Middle frontal gyrus (tissue), 1 donor: Measurements from ENCODE around the gene PYGO2.
A peak's percentile ranks its signal among the peaks of the same experiment; 100 is the strongest.

ENCODE experiments used
- DNase-seq: peaks from one replicate; pipeline ENCODE4 v3.0.0-alpha.2; 2015; ENCODE audit warnings: low spot score; ENCODE audit errors: extremely low spot score

The PYGO2 gene

DNA sequence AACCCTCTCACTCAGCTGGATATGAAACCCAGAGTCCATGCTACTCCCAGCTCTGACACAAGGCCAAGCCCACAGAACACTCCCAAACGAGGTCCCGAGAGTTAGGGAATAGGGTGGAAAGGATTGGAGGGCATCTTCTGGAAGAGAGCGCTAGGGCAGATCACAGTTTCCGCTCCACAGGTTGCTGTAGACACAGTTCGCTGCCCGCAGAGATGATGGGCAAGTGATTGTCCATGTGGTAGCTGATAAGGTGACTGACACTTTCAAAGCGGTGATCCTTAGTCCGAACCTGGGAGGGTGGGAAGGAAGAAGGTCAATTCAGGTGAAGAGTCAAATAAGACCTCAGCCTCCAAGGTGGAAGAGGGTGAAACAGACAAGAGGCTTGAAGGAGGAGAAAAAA is 2.1 kb upstream of the PYGO2 start:
- no peak for DNase-seq

DNA sequence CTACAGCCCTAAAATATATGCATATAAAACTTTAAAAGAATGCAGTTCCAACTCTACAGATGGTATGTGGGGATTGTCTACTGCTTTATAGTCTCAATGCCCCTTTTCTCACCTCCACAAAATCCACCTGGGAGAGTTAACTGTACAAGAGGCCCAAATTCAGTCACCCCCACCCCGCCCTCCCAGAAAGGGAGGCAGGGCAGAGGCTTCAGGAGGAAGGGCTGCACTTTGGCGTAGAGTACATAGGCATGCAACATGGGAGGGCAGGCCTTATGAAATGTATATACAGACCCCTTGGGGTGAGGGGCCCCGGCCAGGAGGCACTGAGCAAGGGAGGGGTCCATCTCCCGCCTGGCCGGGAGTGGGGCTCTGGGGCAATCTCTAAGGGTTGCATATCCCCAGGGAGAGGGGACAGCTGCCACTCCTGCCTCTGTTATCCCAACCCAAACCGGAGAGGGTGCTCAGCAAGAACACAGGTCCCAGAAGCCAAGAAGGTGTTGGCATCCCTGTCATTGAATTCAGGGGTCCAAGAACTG is 1.3 kb upstream of the PYGO2 start:
- DNase-seq = no peak

DNA sequence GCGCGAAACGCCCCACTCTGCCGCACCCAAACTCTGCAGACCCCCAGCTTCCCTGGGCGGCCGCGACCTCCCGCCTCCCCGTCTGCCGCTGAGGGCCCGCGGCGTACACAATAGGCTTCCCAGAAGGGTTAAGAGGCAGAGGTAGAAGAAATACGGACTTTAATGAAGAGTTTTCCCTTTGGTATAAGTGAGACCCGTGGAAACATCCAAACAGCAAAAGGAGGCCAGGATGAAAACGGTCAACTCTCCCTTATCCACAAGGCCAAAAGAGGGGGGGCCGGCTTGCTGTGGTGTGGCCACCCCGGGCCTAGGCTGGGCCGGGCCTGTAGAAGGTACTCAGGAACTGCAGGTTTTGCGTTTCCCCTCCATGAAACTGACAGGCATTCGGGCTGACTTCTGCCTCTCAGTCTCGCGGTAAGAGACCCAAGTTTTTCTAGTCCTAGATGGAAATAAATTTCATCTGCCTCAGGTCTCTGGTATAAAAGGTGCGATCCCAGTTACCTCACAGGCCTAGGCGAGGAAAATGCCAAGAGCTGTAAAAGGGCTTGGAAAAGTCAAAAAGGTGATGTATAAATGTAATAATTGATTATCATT is 671 bp upstream of the PYGO2 start:
- no peak for DNase-seq

DNA sequence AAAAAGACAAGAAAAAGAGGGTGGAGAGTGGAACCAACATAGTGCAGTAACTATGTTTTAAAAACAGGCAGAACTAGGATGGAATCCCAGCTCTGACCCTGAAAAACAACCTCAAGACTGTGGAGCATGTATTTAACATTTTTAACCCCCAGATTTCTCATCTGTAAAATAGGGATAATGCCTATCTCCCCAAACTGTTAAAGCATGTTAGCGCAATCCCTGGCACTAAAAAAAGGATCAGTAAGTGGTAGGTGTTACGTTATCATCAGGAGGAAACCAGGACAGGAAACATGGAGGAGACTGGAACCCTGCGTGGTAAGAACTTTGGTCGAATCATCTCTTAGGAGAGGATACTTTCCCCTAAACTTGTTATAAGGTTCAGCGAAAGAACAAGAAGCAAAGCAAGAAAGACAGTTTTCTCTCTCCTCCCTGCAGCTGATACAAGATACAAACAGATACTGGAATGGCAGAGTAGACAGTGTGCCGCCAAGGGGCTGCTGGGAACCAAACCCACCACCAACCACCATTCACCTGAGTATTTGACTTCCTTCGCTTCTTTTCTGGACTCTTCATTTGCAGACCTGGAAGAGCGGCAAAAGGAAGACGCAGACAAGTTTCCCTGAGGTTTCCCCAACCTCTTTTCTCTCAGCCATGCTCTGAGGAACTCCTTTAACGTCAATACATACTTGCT is 991 bp downstream of the PYGO2 start:
- no peak for DNase-seq

DNA sequence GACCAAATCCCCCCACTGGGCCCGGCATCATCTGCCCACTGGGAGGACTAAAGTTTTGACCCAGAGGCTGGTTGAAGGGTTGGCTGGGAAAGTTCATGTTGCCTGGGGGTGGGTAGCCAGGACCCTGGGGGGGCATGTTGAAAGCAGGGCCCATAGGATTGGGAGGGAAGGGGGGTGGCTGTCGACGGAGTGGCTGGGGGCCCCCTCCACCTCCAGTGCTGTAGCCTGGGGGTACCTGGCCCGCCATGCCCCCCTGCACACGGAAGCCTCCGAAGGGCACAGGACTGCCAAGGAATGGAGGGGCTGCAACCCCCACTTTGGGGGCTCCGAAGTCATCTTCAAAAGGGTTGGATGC is 2.2 kb downstream of the PYGO2 start:
- no peak for DNase-seq

DNA sequence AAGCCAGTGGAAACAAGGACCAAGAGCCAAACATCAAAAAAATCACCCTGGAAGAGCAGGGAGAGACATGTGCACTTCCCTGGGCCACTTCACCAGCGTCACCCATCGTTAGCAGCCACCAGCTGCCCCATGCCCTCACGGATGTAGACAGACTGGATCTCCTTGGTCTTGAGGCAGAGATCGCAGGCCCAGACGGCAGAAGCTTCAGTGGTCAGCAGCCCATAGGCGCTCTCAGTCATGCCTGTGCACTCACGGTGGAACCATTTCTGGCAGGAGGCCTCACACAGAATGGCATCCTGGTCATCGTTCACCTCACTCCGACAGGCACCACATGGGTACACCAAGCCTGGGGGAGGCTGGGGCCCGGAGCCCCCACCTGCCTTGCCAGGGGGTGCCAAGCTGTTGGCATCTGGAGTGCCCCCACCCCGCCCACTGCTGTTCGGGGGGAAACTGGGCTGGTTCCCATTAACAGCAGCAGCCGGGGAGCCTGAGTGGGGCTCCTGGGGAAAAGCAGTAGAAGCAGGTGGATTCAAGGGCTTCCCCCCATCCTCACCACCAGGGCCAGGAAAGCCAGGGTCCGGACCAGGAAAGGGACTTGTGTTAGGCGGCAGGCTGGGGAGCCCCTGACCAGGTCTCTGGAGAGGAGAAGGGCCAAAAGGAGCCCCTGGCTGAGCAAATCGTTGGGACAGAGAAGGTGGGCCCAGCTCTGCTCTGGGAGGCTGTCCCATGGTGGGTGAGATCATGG is 2.7 kb downstream of the PYGO2 start:
- no peak for DNase-seq

DNA sequence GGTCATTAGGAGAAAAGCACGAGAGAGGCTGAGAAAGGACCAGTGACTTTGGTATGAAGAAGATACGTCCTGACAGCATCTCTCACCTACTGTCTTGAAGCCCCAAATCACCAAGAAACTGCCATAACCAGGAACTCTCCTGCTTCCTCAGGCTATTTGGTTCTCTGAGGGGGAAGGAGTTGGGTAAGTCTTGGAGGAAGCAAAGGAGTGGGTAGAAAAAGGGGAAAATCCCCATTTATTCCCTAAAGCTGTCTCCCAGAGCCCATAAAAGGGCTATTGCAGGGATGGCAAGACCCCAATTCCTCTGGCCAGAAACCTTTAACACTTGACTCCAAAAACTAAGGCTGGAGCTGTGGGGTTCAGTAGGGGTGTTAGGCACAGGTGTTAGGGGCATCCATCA is 3.5 kb downstream of the PYGO2 start:
- no peak for DNase-seq

DNA sequence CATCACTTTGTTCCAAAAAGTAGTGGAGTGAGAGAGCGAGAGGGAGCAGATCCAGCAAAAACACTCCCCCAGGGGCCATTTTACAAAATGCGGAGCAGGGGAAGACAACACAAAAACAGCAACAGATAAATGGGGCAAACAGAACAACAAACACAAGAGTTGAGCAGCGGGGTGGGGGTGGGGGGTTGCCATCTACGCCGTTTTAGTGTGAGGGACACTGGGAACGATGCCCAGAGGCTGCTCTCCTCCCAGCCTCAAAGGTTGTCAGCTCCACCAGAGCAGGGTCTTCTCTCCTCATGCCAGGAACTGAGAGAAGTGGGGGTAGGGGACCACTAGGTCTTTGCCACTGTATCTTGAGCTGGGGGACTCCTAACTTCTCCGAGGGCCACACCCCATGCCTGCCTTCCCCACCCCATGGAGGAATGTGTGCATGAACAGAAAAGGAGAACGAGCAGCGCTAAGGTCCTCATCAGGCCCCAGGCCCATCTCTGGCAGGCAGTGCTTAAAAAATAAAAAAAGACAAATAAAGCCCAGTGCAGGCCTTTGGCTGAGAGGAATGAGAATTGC is 4.4 kb downstream of the PYGO2 start:
- no peak for DNase-seq

DNA sequence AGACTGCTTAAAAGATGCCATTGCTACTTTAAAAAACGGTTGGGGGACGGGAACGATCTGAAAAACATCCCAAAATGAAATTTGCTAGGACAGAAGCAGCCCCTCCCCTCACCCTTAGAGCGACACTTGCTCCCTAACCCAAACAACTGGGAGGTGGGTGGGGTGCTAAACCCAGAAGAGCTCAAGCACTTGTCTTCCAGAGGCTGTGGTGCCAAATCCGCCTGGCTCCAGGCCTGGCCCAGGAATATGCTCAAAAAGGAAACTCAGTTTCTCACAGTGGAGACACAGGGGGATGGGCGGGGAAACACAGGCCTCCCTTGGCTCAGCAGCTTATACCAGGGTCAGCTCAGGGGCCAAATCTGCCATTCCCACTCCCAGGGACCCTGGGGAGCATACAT is 5.0 kb downstream of the PYGO2 start:
- no peak for DNase-seq

DNA sequence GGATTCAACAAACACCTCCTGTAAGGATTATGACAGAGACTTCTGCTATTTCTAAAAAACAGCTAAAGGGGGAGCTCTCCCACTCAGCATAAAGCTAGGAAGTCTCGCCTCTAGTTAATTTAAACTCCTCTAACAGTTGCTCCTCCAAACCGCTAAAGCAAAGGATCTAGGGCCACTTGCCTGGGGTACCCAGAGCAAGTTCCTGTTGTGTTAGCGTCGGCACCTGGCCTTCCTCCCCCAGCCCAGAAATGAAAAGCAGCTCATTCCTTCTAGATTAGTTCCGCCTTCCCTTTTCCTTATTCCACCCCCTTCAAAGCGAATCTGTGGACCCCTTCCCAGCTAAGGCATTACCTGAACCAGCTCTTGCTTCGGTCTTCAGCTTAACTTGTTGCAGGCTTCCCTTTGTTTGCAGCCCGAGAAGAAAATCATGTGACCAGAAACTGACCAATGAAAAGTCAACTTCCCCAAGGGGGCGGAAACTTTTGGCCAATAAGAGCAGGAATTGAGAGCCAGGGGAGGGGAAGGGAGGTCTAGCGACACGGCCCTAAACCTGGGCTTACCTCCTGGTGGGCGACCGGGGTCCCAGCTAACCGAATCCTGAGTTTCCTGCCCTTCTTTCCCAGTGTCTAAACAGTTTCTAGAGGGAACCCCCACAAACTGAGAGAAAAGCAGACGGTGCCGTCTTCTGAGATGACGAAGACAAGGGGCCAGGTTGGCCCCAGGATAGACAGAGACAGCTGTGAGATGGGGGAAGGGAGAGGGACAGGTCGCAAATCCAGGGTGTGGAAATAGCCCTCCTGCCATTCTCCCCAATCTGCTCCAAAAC is 5.7 kb downstream of the PYGO2 start, which contains the start of gene PBXIP1:
Gene PBXIP1 (minus strand): TSS at position 382 of the 826 bp plus-strand sequence. CDS start 2,378 bp downstream, outside the sequence.
- DNase-seq = peak; percentile 89

DNA sequence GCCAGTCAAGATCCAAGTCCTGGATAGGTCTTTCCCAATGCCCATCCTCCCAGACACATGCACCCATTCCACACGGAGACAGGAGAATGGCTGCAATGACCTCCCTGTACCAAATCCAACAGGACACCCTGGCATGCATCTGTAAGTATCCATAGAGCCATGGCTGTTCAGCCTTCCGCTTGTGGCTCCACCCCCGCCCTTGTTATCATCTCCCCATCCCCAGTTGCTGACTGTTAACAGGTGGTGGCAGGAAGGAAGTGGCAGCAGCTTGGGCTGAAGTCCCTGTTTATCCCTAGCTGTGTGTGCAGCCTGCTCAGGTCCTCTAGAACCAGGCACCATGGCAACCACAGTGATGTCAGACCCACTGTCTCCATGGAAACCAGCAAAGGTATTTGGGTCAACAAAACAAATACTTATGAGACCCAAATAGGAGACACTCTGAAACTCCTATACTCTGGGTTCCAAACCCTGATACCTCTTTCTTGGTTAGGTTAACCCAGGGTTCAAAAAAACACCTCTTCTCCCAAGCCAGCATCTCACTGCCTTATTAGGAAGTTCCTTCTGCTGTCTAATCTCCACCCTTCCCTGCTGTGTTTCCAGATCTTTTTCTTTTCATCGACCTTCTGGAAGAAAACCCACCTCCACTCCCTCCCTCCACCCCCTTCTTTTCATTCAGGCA is 6.4 kb downstream of the PYGO2 start:
- DNase-seq = peak; percentile 60

DNA sequence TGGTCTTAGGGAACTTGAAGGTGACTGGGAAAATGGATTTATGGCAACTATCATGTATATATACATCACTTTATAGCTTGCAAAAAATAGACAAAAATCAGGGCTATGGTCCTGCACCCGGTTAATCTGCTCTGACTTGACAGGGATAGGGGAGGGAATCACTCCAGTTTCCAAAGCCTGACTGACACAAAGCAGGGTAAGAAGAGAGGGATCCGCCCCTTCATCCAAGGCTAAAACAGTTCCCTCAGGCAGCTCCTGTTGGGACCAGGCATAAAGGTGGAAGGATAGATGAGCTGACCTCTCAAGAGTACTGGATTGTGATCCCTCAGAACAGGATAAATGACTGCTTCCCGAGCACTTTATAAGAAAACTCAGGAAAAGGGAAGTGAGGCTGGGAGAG is 7.0 kb downstream of the PYGO2 start:
- no peak for DNase-seq

DNA sequence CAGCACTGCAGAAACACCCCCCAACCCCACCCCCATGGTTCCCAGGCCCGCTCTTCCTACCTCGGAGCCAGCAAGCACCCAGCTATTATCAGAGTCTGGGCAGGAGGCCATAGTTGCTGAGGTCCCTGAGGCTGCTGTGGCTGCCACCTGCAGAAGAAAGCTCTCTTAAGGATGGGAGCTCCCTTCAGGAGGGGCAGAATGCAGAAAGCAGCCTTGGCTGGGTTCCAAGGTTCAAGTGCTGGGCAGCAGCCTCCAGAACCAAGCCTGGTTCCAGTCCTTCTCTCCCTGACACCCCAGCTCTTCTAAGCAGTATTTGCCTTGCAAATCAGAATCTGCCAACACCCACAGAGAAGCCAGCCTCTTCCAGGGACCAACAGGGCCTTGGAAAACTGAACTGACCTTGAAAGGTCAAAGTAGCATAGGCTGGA is 8.0 kb downstream of the PYGO2 start:
- no peak for DNase-seq

DNA sequence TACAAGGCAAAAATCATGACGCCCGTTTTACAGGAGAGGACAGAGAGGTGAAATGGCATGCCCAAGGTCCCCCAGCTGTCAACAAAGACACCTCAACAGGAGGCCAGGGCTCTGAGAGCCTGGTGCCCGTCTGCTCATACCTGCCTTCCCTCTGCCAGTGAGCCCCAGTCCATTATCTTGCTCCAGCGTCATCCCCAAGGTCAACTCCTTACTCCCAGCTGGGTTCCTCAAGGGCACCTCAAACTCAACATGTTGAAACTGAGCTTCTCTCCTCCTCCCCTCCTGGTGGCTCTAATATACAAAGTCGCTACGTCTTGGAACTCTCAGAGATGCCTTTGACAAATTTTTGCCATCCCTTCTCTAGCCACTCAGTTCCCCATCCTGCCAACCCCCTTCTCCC is 8.9 kb downstream of the PYGO2 start:
- no peak for DNase-seq

DNA sequence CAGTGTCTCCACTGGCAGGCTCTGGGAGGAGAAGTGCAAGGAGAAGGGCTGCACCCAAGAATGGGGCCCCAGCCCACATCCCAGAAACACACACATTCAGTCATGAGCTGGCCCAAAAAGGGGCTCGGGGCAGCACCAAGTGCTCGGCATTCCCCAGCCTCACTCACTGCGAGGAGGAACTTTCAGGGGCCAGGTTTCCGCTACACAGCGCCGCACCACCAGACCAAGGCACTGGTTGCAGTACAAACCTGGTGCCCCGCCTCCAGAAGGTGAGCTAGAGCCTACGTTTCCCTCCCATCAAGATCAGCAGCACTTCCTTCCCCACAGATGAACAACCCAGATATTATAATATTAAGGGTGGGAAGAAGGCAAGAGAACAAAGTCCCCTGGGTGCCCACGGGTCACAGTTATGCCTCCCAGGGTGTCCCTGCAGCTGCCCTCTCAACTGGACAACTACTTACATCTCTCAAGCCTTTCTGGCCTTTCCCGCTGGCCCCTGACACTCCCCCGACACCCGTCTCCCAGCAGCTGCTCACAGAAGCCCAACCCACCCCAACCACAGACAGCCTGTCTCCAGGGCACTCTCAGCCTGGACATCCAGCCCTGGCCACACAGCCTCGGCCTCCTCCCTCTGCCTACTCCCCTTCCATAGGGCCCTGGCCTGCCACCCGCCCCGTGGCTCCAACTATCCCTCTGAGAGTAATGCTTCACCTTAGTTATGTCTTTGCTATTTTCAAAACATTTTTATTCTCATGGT is 9.5 kb downstream of the PYGO2 start:
- DNase-seq = no peak

DNA sequence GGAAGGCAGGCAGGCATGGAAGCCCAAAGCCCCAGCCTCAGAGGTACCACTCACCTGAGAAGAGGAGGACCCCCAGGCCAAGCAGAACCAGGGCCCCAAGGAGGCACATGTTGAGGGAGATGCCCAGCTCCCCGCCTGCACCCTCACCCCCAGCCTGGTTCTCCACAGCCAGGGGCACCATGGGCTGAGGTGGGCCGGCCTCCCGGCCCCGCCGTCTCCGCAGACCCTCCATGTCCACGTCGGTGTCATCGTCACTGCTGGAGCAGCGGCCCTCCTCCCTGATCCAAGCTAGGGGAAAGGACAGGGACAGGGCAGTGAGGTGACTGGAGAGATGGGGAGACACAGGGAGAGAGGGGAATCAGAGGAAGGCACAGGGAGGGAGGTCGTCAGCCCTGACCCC is 13.5 kb downstream of the PYGO2 start:
- no peak for DNase-seq

DNA sequence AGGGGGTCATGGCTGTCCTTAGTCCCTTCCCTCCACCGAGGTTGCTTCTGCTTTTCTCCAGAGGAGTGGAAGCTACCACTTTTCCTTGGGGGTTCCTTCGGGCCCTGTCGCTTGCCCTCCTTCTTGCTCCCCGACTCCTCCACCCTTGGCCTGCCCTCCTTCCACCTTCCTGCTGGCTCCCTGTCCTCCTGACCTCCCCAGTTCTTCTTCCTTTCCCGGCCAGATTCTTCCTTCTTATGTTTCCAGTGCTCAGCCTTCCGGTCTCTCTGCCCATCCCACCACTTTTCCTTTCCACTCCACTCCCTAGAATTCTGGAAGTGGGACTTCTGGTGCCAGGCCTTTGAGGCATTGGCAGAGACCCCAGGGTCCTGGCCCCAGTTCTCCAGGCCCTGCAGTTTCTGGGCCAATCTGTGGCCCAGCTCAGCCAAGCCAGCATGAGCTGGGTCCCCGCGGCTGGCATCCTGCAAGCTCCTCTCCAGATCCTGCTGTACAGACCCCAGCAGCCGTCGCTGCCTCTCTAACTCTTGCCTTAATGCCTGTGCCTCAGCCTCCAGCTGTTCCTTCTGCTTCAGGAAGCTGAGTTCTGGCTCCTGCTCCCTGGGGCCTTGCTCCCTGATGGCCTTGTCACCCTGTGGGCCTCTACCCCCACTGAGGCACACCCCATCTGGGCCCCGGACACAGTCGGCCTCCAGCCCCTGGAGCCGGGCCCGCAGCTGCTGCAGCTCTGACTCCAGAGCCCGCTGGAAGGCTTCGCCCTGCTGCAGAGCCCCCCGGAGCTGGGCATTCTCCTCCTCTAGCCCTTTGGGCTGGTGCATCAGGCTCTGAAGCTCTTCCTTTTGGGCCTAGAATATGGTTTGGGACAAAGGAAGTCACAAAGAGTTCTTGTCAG is 15.4 kb downstream of the PYGO2 start:
- DNase-seq = no peak

DNA sequence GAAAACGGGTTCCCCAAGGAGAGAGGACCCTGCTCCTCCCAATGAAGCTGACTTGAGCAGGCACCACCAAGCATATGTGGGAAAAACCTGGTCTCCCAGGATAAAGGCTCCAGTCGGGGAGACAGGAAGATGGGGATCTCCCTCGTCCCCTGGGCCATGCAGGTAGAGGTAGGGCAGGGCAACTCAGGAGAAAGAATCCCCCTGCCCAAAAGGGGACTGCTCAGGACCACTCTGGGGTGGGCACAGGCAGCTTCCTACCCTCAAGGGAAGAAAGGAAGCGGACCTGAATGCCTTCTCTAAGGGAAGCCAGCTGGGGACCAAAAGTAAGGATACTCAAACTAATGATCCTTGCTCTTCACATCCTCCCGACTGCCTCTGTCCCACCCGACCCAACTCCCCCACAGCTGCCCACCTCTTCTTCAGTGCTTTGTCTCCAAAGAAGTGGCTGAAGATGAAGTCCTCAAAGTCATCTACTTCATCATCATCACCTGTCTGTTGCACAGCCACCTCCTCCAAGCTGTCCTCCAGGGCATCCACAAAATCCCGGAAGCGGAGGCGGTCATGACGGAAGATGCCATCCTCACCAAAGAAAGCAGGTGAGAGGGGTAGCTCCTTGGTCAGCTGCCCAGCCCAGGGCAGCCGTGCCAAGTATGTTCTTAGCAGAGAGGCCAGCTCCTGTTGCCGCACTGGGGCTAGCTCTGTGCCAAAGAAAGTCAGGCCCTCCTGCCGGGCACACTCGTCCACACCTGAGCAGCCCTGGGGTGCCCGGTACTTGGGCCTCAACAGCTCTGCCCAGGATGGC is 16.2 kb downstream of the PYGO2 start:
- no peak for DNase-seq
